Endothelial cell of umbilical vein (primary cell): ENCODE results near the gene FABP7.

Source experiments
- EZH2 ChIP-seq: IDR thresholded peaks from 2 replicates; pipeline ENCODE4 v1.6.1; 2012; ENCODE audit warnings: borderline replicate concordance, low read depth, mild to moderate bottlenecking, moderate library complexity, low read length, inconsistent platforms; ENCODE audit not compliant: severe bottlenecking
- JUN ChIP-seq: IDR thresholded peaks from 2 replicates; pipeline ENCODE4 v1.6.1; 2011; ENCODE audit warnings: borderline replicate concordance, low read depth; ENCODE audit not compliant: insufficient read length, insufficient read depth
- MYC ChIP-seq: IDR thresholded peaks from one replicate; pipeline ENCODE4 v1.6.1; 2011; ENCODE audit warnings: mild to moderate bottlenecking, low read depth, low read length
- POLR2A ChIP-seq: IDR thresholded peaks from 2 replicates; pipeline ENCODE4 v1.6.1; 2012; ENCODE audit warnings: low read depth, mild to moderate bottlenecking, control low read depth, low read length
- POLR2AphosphoS5 ChIP-seq: IDR thresholded peaks from 2 replicates; pipeline ENCODE4 v1.6.1; 2012; ENCODE audit warnings: low read depth, mild to moderate bottlenecking, control low read depth, low read length, moderate library complexity; ENCODE audit not compliant: insufficient read depth
- TF ChIP-seq, protein P1 (sequence below), 2 donors: IDR thresholded peaks; 1 replicate in 1 of 2; 2 replicates in 1 of 2; pipeline ENCODE4 v1.5.1; 2011; ENCODE audit warnings: low read length in 2 of 2, mild to moderate bottlenecking in 2 of 2, moderate library complexity in 2 of 2, control low read depth in 1 of 2, inconsistent platforms in 1 of 2, low read depth in 1 of 2; ENCODE audit not compliant: insufficient read depth in 1 of 2; ENCODE audit errors: extremely low read depth in 1 of 2

DNA sequence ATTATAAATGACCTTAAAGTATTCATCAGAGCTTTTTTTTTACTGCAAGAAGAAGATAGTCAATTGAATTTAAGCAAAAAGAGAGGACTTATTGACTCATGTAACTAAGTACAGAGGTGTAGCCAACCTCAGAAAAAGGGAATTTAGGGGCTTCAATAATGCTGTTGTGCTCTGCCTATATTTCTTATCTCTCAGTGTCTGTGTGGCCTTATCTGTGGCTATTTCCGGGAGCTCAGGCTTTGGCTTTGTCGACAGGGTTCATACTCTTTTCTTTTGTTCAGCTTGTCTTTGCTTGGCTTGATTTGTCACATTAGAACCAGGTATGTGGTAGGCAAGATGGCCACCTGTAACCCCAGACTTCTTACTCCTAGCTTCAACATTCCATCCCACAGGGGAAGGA, 38.6 kb upstream of the FABP7 start:
- TF ChIP-seq POLR2A (no peak), JUN (no peak), EZH2 (no peak), POLR2AphosphoS5 (no peak), MYC (no peak)
- TF ChIP-seq, protein P1, sequence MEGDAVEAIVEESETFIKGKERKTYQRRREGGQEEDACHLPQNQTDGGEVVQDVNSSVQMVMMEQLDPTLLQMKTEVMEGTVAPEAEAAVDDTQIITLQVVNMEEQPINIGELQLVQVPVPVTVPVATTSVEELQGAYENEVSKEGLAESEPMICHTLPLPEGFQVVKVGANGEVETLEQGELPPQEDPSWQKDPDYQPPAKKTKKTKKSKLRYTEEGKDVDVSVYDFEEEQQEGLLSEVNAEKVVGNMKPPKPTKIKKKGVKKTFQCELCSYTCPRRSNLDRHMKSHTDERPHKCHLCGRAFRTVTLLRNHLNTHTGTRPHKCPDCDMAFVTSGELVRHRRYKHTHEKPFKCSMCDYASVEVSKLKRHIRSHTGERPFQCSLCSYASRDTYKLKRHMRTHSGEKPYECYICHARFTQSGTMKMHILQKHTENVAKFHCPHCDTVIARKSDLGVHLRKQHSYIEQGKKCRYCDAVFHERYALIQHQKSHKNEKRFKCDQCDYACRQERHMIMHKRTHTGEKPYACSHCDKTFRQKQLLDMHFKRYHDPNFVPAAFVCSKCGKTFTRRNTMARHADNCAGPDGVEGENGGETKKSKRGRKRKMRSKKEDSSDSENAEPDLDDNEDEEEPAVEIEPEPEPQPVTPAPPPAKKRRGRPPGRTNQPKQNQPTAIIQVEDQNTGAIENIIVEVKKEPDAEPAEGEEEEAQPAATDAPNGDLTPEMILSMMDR (IDR thresholded peaks at IDR 0.05; ENCODE audit: extremely low read depth in 1 of 2, insufficient read depth in 1 of 2, low read depth in 1 of 2, low read length in 2 of 2): no peak
